ENCODE data around the gene ZNF714.

ZNF714 gene

GRCh38 chr19:21127898-21128297 lies 45.9 kb downstream of the ZNF714 start:
- TF ChIP-seq, protein P1, sequence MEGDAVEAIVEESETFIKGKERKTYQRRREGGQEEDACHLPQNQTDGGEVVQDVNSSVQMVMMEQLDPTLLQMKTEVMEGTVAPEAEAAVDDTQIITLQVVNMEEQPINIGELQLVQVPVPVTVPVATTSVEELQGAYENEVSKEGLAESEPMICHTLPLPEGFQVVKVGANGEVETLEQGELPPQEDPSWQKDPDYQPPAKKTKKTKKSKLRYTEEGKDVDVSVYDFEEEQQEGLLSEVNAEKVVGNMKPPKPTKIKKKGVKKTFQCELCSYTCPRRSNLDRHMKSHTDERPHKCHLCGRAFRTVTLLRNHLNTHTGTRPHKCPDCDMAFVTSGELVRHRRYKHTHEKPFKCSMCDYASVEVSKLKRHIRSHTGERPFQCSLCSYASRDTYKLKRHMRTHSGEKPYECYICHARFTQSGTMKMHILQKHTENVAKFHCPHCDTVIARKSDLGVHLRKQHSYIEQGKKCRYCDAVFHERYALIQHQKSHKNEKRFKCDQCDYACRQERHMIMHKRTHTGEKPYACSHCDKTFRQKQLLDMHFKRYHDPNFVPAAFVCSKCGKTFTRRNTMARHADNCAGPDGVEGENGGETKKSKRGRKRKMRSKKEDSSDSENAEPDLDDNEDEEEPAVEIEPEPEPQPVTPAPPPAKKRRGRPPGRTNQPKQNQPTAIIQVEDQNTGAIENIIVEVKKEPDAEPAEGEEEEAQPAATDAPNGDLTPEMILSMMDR (IDR thresholded peaks at IDR 0.05; ENCODE audit: insufficient read depth, low read length) = no peak
- TF ChIP-seq GABPA (IDR thresholded peaks at IDR 0.05; ENCODE audit: low read depth) (no peak), SPI1 (IDR thresholded peaks at IDR 0.05; ENCODE audit: borderline replicate concordance, low read depth) (no peak), POLR2AphosphoS5 (IDR thresholded peaks at IDR 0.05; ENCODE audit: low read depth) (no peak)
- TF ChIP-seq, protein P2, sequence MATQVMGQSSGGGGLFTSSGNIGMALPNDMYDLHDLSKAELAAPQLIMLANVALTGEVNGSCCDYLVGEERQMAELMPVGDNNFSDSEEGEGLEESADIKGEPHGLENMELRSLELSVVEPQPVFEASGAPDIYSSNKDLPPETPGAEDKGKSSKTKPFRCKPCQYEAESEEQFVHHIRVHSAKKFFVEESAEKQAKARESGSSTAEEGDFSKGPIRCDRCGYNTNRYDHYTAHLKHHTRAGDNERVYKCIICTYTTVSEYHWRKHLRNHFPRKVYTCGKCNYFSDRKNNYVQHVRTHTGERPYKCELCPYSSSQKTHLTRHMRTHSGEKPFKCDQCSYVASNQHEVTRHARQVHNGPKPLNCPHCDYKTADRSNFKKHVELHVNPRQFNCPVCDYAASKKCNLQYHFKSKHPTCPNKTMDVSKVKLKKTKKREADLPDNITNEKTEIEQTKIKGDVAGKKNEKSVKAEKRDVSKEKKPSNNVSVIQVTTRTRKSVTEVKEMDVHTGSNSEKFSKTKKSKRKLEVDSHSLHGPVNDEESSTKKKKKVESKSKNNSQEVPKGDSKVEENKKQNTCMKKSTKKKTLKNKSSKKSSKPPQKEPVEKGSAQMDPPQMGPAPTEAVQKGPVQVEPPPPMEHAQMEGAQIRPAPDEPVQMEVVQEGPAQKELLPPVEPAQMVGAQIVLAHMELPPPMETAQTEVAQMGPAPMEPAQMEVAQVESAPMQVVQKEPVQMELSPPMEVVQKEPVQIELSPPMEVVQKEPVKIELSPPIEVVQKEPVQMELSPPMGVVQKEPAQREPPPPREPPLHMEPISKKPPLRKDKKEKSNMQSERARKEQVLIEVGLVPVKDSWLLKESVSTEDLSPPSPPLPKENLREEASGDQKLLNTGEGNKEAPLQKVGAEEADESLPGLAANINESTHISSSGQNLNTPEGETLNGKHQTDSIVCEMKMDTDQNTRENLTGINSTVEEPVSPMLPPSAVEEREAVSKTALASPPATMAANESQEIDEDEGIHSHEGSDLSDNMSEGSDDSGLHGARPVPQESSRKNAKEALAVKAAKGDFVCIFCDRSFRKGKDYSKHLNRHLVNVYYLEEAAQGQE (IDR thresholded peaks at IDR 0.05; ENCODE audit: insufficient replicate concordance, low read depth) = no peak
- no peak for DNase-seq (ENCODE audit: low read depth in 1 of 2, low spot score in 1 of 2)
- H3K4me3 ChIP-seq (replicated peaks; ENCODE audit: insufficient read depth, low read length) = no peak overlapping the region
- no peak overlapping the region for H3K27ac ChIP-seq (replicated peaks)
- H3K27me3 ChIP-seq (ENCODE audit: insufficient read depth, poor library complexity, severe bottlenecking) = no peaks in the 10 kb centered on the region

- no peak for TF ChIP-seq POLR2AphosphoS5 (IDR thresholded peaks at IDR 0.05; ENCODE audit: low read depth)
- TF ChIP-seq SPI1 (IDR thresholded peaks at IDR 0.05; ENCODE audit: borderline replicate concordance, low read depth) = no peak
- no peak for TF ChIP-seq GABPA (IDR thresholded peaks at IDR 0.05; ENCODE audit: low read depth)
- TF ChIP-seq, protein P1 (IDR thresholded peaks at IDR 0.05; ENCODE audit: insufficient read depth, low read length) = no peak
- TF ChIP-seq, protein P2 (IDR thresholded peaks at IDR 0.05; ENCODE audit: insufficient replicate concordance, low read depth) = no peak
- no peak for DNase-seq (ENCODE audit: low read depth in 1 of 2, low spot score in 1 of 2)
- no peak overlapping the region for H3K27ac ChIP-seq (replicated peaks)
Measured at GRCh38 chr19:21128901-21129698, 47.1 kb downstream of the ZNF714 start.

GRCh38 chr19:21130097-21130775 lies 48.2 kb downstream of the ZNF714 start:
- H3K27me3 ChIP-seq (ENCODE audit: insufficient read depth, poor library complexity, severe bottlenecking) = no peaks in the 10 kb centered on the region
- H3K27ac ChIP-seq (replicated peaks) = no peak overlapping the region
- H3K4me3 ChIP-seq (replicated peaks; ENCODE audit: insufficient read depth, low read length) = no peak overlapping the region
- TF ChIP-seq POLR2AphosphoS5 (IDR thresholded peaks at IDR 0.05; ENCODE audit: low read depth) (no peak), GABPA (IDR thresholded peaks at IDR 0.05; ENCODE audit: low read depth) (no peak), SPI1 (IDR thresholded peaks at IDR 0.05; ENCODE audit: borderline replicate concordance, low read depth) (no peak)
- TF ChIP-seq, protein P1 (IDR thresholded peaks at IDR 0.05; ENCODE audit: insufficient read depth, low read length) = no peak
- TF ChIP-seq, protein P2 (IDR thresholded peaks at IDR 0.05; ENCODE audit: insufficient replicate concordance, low read depth) = no peak
- no peak for DNase-seq (ENCODE audit: low read depth in 1 of 2, low spot score in 1 of 2)

More at GRCh38 chr19:21128901-21129698, 47.1 kb downstream of the ZNF714 start:
- no peaks in the 10 kb centered on the region for H3K27me3 ChIP-seq (ENCODE audit: insufficient read depth, poor library complexity, severe bottlenecking)
- no peak overlapping the region for H3K4me3 ChIP-seq (replicated peaks; ENCODE audit: insufficient read depth, low read length)
